ENCODE results near the gene GJB3. TPM values are rescaled to one million over a fixed set of nuclear protein-coding genes. Genes with fewer than 3 reads are reported as not detected.
A peak's percentile ranks its signal among the peaks of the same experiment; 100 is the strongest.

Gene GJB3
- total and polyA plus RNA-seq, 2 of the 13 experiments (the other 11 are each of a cell fraction or from before 2014, with no cell fraction given): not detected

DNA sequence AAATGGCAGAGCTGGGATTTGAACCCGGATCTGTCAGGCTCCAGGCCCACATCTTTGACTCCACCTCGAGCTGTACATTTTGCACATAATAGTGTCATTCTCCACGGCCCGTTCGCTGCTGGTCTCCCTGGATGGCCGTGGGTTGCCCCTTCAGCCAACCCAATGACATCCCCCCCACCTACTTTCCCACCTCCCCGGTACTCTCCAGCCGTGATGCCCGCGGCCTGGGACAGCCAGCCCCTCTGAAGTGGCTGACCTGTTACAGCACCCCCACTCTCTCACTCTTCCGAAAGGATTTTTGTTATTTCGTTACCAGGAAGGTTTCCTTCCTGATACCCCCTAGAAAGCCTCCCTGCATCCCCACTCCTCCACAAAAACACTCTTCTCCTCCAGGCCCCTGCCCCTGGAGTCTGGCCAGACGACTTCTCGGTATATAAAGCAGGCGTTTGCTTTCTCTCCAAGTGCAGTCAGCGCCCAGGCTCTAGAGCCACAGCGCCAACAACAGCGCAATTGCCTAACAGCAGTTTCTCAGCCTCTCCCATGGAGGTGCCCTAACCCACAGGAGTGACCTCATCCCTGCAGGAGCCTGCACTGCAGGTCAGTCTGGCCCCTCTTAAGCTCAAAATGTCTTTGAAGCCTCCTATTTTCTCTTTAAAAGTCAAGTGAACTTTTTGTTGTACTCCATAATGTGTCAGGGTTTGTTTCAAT, 40.7 kb upstream of the GJB3 start:
- TF ChIP-seq, protein P1, sequence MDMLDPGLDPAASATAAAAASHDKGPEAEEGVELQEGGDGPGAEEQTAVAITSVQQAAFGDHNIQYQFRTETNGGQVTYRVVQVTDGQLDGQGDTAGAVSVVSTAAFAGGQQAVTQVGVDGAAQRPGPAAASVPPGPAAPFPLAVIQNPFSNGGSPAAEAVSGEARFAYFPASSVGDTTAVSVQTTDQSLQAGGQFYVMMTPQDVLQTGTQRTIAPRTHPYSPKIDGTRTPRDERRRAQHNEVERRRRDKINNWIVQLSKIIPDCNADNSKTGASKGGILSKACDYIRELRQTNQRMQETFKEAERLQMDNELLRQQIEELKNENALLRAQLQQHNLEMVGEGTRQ (IDR thresholded peaks at IDR 0.05; ENCODE audit: low read depth, low read length): no peak
- TF ChIP-seq, protein P1 (CRISPR knock-in tag; IDR thresholded peaks at IDR 0.05; ENCODE audit: borderline replicate concordance): no peak
- TF ChIP-seq TEAD3 (CRISPR knock-in tag; optimal IDR thresholded peaks at IDR 0.05; ENCODE audit: borderline replicate concordance) (no peak), ZNF724P (CRISPR knock-in tag; IDR thresholded peaks at IDR 0.05; ENCODE audit: borderline replicate concordance) (no peak)
- Histone ChIP-seq H3K4me1 (ENCODE audit: insufficient read depth, low read length) (peaks cover 6% of the 10 kb centered on the region; the same call in 1 of the 2 replicates), H2AFZ (ENCODE audit: low read length) (no peak overlapping the region), H3K79me2 (ENCODE audit: insufficient read depth, low read length) (no peaks in the 10 kb centered on the region), H3K4me2 (ENCODE audit: low read depth, low read length) (no peak overlapping the region), H4K20me1 (ENCODE audit: insufficient read depth, low read length) (no peaks in the 10 kb centered on the region), H3K4me3 (replicated peaks in 1 of 3; ENCODE audit: insufficient read depth in 1 of 3, low read depth in 2 of 3, low read length in 3 of 3) (no peak overlapping the region), H3K9me3 (ENCODE audit: low read length) (no peaks in the 10 kb centered on the region), H3K9ac (ENCODE audit: insufficient read depth, low read depth, low read length) (no peak overlapping the region), H3K27ac (ENCODE audit: extremely low read length, insufficient read depth, low read length) (no peak overlapping the region), H3K27me3 (ENCODE audit: control insufficient read depth in 1 of 2, insufficient read depth in 2 of 2, low read length in 2 of 2) (peaks cover 6 to 27% of the 10 kb centered on the region in 2 experiments; a peak in 4 of 5 replicates), H3K36me3 (replicated peaks in 1 of 2; ENCODE audit: control insufficient read depth in 1 of 2, insufficient read depth in 2 of 2, low read length in 2 of 2) (no peaks in the 10 kb centered on the region)
- ChIA-PET POLR2A (no interaction called here), CTCF (ENCODE audit: low intra/inter-chr PET ratio, low total read pairs) (no interaction called here)
- FAIRE-seq (no peak), DNase-seq (ENCODE audit: low spot score) (no peak), ATAC-seq (peak; percentile 24; the same call in 2 of the 3 replicates)
- 11% methylated on average over 18 of the region's 18 CpGs for WGBS (ENCODE audit: low lambda C conversion rate)
- intact Hi-C loops (cut with micrococcal nuclease; ENCODE audit: unreplicated experiment): no loop called here
- in situ Hi-C loops (cut with HindIII; ENCODE audit: extremely low pct_ligation_motif_present, low pct_unique_long_range_greater_than_20kb): loop anchor here (10.0 kb wide), 3 partner anchors 196 to 1106 kb away; no protein-coding TSS in a partner anchor
- no TSS peak for BruUV-seq (replicated peaks)
